ENCODE results near the gene SMCHD1.
"Not testable (repeated sequence)": the region's sequence is repeated elsewhere in the genome, so short reads cannot be mapped to it uniquely, and the experiment has no call there.

The SMCHD1 gene

GRCh38 chr18:2657788-2658458 is 2.4 kb downstream of the SMCHD1 start:
- DNase-seq (ENCODE audit: low spot score) = peak; percentile 54

DNA sequence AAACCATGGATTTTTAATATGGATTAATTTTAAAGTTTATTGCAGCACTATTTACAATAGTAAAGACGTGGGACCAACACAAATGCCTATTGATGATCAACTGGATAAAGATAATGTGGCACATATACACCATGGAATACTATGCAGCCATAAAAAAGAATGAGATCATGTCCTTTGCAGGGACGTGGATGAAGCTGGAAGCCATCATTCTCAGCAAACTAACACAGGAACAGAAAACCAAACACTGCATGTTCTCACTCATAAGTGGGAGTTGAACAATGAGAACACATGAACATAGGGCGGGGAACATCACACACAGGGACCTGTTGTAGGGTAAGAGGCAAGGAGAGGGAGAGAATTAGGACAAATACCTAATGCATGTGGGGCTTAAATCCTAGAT is 5.3 kb downstream of the SMCHD1 start:
- DNase-seq (ENCODE audit: low spot score) = not testable (repeated sequence)

DNA sequence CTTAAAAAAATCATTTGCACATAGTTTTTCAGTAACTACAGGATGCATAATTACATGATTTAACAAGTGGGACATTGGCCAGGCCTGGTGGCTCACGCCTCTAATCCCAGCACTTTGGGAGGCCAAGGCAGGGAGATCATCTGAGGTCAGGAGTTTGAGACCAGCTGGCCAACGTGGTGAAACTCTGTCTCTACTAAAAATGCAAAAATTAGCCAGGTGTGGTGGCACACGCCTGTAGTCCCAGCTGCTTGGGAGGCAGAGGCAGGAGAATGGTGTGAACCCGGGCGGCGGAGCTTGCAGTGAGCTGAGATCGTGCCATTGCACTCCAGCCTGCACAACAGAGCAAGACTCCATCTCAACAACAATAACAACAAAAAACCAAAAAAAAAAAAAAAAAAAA is 6.8 kb downstream of the SMCHD1 start:
- DNase-seq (ENCODE audit: low spot score) = not testable (repeated sequence)

DNA sequence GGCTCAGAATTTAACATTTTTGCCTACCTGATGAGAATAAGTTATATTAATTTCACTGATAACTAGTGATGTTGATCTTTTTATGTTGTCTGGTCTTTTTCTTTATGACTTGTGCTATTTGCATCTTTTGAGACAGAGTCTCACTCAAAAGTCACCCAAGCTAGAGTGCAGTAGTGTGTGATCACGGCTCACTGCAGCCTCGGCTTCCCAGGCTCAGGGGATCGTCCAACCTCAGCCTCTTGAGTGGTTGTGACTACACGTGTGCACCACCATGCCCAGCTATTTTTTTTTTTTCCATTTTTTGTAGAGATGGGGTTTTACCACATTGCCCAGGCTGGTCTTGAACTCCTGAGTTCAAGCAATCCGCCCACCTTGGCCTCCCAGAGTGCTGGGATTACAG is 7.5 kb downstream of the SMCHD1 start:
- DNase-seq (ENCODE audit: low spot score) = no peak

- no peak for DNase-seq (ENCODE audit: low spot score)
Observed at GRCh38 chr18:2672410-2672809, 16.9 kb downstream of the SMCHD1 start.

DNA sequence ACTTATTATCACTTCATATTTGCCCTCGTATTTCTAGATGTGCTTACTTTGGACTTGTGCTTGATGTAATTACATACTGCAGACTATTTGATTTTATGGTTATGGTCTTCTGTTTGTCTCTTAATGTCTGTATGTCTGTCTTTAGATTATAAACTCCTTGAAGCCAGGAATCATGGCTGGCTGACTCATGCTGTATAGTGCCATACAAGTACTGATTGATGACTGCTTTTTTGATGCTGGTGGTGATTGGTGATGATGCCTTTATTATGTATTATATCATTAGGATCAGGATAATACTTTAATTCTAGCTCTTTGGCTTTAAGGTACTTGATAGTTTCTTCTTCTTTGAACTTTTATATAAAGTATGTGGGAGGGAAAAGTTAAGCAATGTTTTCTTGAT is 17.3 kb downstream of the SMCHD1 start:
- DNase-seq (ENCODE audit: low spot score) = no peak

DNA sequence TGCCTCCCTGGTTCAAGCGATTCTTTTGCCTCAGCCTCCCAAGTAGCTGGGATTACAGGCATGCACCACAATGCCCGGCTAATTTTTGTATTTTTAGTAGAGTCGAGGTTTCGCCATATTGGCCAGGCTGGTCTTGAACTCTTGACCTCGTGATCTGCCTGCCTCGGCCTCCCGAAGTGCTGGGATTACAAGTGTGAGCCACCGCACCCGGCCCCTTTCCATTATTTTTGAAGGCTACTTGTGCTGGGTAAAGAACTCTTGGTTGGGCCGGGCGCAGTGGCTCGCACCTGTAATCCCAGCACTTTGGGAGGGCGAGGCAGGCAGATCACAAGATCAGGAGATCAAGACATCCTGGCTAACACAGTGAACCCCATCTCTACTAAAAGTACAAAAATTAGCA is 23.4 kb downstream of the SMCHD1 start:
- not testable (repeated sequence) for DNase-seq (ENCODE audit: low spot score)

- peak; percentile 17 for DNase-seq (ENCODE audit: low spot score)
Observed at GRCh38 chr18:2680216-2680792, 24.8 kb downstream of the SMCHD1 start.

DNA sequence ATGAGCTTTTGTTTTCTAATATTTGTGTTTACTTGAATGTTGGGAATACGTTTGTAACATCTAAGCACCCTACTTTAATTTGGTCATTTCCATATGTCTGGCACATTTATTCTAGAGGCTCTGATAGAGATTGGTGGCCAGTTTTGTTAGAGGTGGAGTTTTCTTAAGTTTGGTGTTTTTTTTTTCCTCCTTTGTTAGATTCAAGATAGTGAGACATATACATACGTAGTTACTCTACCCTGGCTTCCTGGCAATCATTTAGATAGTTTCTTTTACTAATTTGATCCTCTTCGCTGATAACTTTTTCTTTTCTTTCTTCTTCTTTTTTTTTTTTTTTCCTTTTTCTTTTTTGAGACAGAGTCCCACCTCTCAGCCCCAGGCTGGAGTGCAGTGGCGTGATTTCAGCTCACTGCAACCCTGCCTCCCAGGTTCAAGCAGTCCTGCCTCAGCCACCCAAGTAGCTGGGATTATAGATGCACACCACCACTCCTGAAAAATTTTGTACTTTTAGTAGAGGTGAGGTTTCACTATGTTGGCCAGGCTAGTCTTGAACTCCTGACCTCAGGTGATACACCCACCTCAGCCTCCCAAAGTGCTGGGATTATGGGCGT is 26.6 kb downstream of the SMCHD1 start:
- no peak for DNase-seq (ENCODE audit: low spot score)

GRCh38 chr18:2683055-2683454 is 27.5 kb downstream of the SMCHD1 start:
- no peak for DNase-seq (ENCODE audit: low spot score)

GRCh38 chr18:2686349-2686968 is 30.9 kb downstream of the SMCHD1 start:
- no peak for DNase-seq (ENCODE audit: low spot score)

GRCh38 chr18:2687390-2688001 is 32.0 kb downstream of the SMCHD1 start:
- DNase-seq (ENCODE audit: low spot score) = no peak

- DNase-seq (ENCODE audit: low spot score) = peak; percentile 31
Observed at GRCh38 chr18:2692508-2692907, 37.0 kb downstream of the SMCHD1 start.

GRCh38 chr18:2697184-2697583 is 41.7 kb downstream of the SMCHD1 start:
- no peak for DNase-seq (ENCODE audit: low spot score)

DNA sequence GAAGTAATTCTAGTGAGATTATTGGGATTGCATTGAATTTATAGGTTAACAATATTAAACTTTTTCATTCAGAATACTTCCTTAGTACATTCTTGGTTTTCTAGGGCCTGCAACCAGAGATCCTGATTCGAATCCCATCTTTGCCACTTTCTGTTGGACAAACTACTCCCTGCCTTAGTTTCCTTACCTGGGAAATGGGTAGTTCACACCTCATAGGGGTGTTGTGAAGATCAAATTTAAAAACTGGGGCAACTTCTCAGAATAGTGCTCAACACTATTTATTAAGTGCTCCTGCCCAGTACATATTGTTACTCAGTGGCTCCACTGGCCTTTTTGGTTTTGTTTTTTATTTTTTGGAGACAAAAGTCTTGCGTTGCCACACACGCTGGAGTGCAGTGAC is 43.5 kb downstream of the SMCHD1 start:
- DNase-seq (ENCODE audit: low spot score) = no peak

DNA sequence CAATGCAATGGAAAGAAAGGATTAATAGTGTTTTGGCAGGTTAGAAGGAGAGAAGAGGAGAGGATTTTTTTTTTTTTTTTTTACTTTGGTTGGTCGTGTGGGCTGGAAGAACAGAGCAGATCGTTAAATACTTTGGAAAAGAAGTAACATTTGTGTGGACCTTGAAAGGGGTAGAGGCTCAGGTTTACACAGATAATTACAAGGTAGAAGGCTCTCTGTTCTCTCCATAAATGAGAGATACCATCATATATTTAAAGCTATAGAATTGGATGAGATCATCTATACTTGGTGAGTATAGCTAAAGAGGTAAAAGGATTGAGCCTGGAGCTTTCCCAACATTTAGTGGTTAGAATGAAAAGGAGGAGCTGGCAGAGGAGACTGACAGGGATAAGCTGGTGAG is 49.0 kb downstream of the SMCHD1 start:
- no peak for DNase-seq (ENCODE audit: low spot score)

GRCh38 chr18:2706903-2707302 is 51.4 kb downstream of the SMCHD1 start:
- DNase-seq (ENCODE audit: low spot score) = no peak

- no peak for DNase-seq (ENCODE audit: low spot score)
Observed at GRCh38 chr18:2707551-2708168, 52.1 kb downstream of the SMCHD1 start.

GRCh38 chr18:2709316-2709715 is 53.8 kb downstream of the SMCHD1 start:
- no peak for DNase-seq (ENCODE audit: low spot score)

DNA sequence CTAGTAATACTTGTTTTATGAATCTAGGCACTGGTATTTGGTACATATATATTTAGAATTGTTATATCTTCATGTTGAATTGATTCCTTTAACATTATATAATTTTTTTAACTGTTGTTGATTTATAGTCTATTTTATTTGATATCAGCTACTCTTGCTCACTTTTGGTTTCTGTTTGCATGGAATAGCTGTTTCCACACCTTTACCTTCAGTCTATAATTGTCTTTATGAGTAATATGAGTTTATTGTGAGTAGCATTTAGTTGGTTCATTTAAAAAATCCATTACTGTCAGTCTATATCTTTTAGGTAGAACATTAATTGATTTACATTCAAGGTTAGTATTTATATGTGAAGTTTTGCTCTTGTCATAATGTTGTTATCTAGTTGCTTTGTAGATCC is 58.6 kb downstream of the SMCHD1 start:
- DNase-seq (ENCODE audit: low spot score) = no peak

DNA sequence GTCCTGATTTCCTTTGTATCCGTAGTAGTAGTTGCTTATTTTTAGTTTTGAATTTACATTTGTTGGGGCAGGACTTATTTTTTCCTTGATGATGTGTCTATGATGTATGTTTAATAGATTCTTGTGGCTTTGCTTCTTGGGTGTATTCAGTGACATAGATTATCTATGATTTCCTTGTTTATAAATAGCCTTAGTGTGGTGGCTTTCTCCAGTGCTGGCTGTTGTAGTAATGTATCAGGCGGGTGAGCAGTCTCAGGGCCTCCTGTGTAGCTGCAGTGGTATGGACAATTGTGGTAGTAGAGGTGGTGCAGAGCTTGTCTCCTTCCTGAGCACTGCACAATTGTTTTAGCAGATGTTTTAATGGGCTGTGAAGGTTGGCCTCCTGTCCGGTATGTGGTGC is 60.5 kb downstream of the SMCHD1 start:
- DNase-seq (ENCODE audit: low spot score) = peak; percentile 23
